H1 (cell line): Measurements from ENCODE around the gene FBXW5. TPM values are rescaled to one million over a fixed set of nuclear protein-coding genes. Genes with fewer than 3 reads are reported as not detected.

Experiments
- CTCF ChIA-PET: fragments of 300-600 bp; sonication (Branson Sonifier 250); formaldehyde crosslinking; loops from one replicate; lab custom pipeline; 2021; ENCODE audit not compliant: partially characterized antibody; lab: Charles Lee
- POLR2A ChIA-PET: fragments of 300-600 bp; sonication (Branson Sonifier 250); formaldehyde crosslinking; loops from one replicate; lab custom pipeline; 2021; ENCODE audit warnings: inconsistent platforms; ENCODE audit not compliant: partially characterized antibody; lab: Charles Lee
- DNase-seq, 2 experiments: peaks; one replicate each; pipeline versions ENCODE4 v3.0.0 to v3.0.0-alpha.2; 2010 to 2022; ENCODE audit warnings: low spot score in 2 of 2, low read depth in 1 of 2, mixed read lengths in 1 of 2
- FAIRE-seq: peaks from 2 replicates; lab custom pipeline; 2011; peaks lifted over from hg19 to GRCh38; lab: Jason Lieb, UNC
- H2AFZ ChIP-seq: 2 replicates; pipeline ENCODE4 v1.8.1; 2012; ENCODE audit warnings: low read length, inconsistent platforms
- H2AK5ac ChIP-seq: 2 replicates; pipeline ENCODE4 v1.6.1; 2013; ENCODE audit warnings: low read depth, low read length
- H2BK120ac ChIP-seq: replicated peaks from 2 replicates; pipeline ENCODE3; 2013; ENCODE audit warnings: low read depth, low read length, inconsistent platforms
- H2BK12ac ChIP-seq: 2 replicates; pipeline ENCODE4 v1.6.1; 2013; ENCODE audit warnings: low read depth, low read length
- H2BK15ac ChIP-seq: 2 replicates; pipeline ENCODE4 v1.6.1; 2013; ENCODE audit warnings: low read length
- H2BK20ac ChIP-seq: 2 replicates; pipeline ENCODE4 v1.6.1; 2013; ENCODE audit warnings: low read length
- H2BK5ac ChIP-seq: 2 replicates; pipeline ENCODE4 v1.6.1; 2013; ENCODE audit warnings: low read depth, low read length
- H3K14ac ChIP-seq: 2 replicates; pipeline ENCODE4 v1.6.1; 2013; ENCODE audit warnings: inconsistent platforms; ENCODE audit not compliant: insufficient read length
- H3K18ac ChIP-seq: 2 replicates; pipeline ENCODE4 v1.6.1; 2013; ENCODE audit warnings: low read length; ENCODE audit errors: extremely low read depth
- H3K23ac ChIP-seq: 2 replicates; pipeline ENCODE4 v1.6.1; 2013; ENCODE audit warnings: inconsistent platforms; ENCODE audit not compliant: insufficient read length
- H3K23me2 ChIP-seq: 2 replicates; pipeline ENCODE4 v1.6.1; 2013; ENCODE audit warnings: low read depth, low read length
- H3K27ac ChIP-seq: 2 replicates; pipeline ENCODE4 v1.6.1; 2011; ENCODE audit warnings: low read depth, low read length, inconsistent platforms
- H3K27me3 ChIP-seq, 4 experiments: replicated peaks in 1 of 4; 1 replicate in 1 of 4; 2 replicates in 3 of 4; pipeline versions ENCODE4 v1.6.1 to v1.8.1; 2011 to 2013; ENCODE audit warnings: low read length in 3 of 4, mild to moderate bottlenecking in 3 of 4, inconsistent platforms in 2 of 4, mixed read lengths in 2 of 4, moderate library complexity in 1 of 4; ENCODE audit not compliant: control insufficient read depth in 3 of 4, insufficient read depth in 3 of 4; ENCODE audit errors: extremely low read depth in 1 of 4
- H3K36me3 ChIP-seq, 4 experiments: 2 replicates each; pipeline versions ENCODE4 v1.6.1 to v1.8.1; 2011 to 2013; ENCODE audit warnings: mild to moderate bottlenecking in 4 of 4, low read length in 3 of 4, moderate library complexity in 2 of 4, control low read depth in 1 of 4, inconsistent platforms in 1 of 4; ENCODE audit not compliant: insufficient read depth in 4 of 4, control insufficient read depth in 2 of 4
- H3K4ac ChIP-seq: replicated peaks from 2 replicates; pipeline ENCODE3; 2013; ENCODE audit warnings: low read length, low read depth, mixed read lengths, inconsistent platforms; ENCODE audit not compliant: insufficient read length
- H3K4me1 ChIP-seq, 4 experiments: replicated peaks in 1 of 4; 1 replicate in 1 of 4; 2 replicates in 3 of 4; pipeline versions ENCODE4 v1.6.1 to v1.8.1; 2011 to 2013; ENCODE audit warnings: low read length in 3 of 4, inconsistent platforms in 2 of 4, mixed read lengths in 1 of 4; ENCODE audit not compliant: insufficient read depth in 4 of 4, control insufficient read depth in 3 of 4
- H3K4me2 ChIP-seq, 2 experiments: 2 replicates each; pipeline versions ENCODE4 v1.6.1 to v1.8.1; 2011 to 2013; ENCODE audit warnings: low read depth in 2 of 2, low read length in 2 of 2, control low read depth in 1 of 2, inconsistent platforms in 1 of 2, mild to moderate bottlenecking in 1 of 2; ENCODE audit not compliant: insufficient read depth in 1 of 2
- H3K4me3 ChIP-seq, 4 experiments: fragments of 200-600, 300-600 bp in 1 of 4; sonication (generic), shearing (Covaris generic), sonication (Bioruptor Twin) in 1 of 4; 2 replicates each; pipeline versions ENCODE4 v1.5.1 to v1.8.1; 2011 to 2016; ENCODE audit warnings: low read length in 4 of 4, low read depth in 3 of 4, control low read depth in 2 of 4, inconsistent platforms in 2 of 4, mild to moderate bottlenecking in 2 of 4, mixed read lengths in 1 of 4, moderate library complexity in 1 of 4; ENCODE audit not compliant: insufficient read depth in 2 of 4; ENCODE audit errors: extremely low read depth in 1 of 4
- H3K56ac ChIP-seq: replicated peaks from 2 replicates; pipeline ENCODE3; 2013; ENCODE audit warnings: low read depth, mild to moderate bottlenecking, mixed read lengths, low read length, inconsistent platforms; ENCODE audit not compliant: insufficient read length
- H3K79me1 ChIP-seq: 2 replicates; pipeline ENCODE4 v1.6.1; 2013; ENCODE audit warnings: low read depth, low read length, control low read depth
- H3K79me2 ChIP-seq, 2 experiments: 2 replicates each; pipeline versions ENCODE4 v1.6.1 to v1.8.1; 2012 to 2013; ENCODE audit warnings: low read length in 2 of 2, mild to moderate bottlenecking in 2 of 2, inconsistent platforms in 1 of 2; ENCODE audit not compliant: insufficient read depth in 2 of 2, control insufficient read depth in 1 of 2
- H3K9ac ChIP-seq, 4 experiments: replicated peaks in 1 of 4; 1 replicate in 1 of 4; 2 replicates in 3 of 4; pipeline versions ENCODE4 v1.6.1 to v1.8.1; 2011 to 2013; ENCODE audit warnings: low read depth in 3 of 4, low read length in 3 of 4, control low read depth in 2 of 4, mild to moderate bottlenecking in 2 of 4, moderate library complexity in 2 of 4, inconsistent platforms in 1 of 4; ENCODE audit errors: extremely low read depth in 1 of 4
- H3K9me3 ChIP-seq, 2 experiments: 2 replicates each; pipeline versions ENCODE4 v1.6.1 to v1.8.1; 2012 to 2013; ENCODE audit warnings: mild to moderate bottlenecking in 2 of 2, moderate library complexity in 2 of 2, control low read depth in 1 of 2, inconsistent platforms in 1 of 2, low read depth in 1 of 2, low read length in 1 of 2, mixed read lengths in 1 of 2; ENCODE audit not compliant: insufficient read depth in 2 of 2
- H4K20me1 ChIP-seq, 2 experiments: replicated peaks in 1 of 2; 2 replicates each; pipeline versions ENCODE3 to v1.8.1; 2011 to 2013; ENCODE audit warnings: inconsistent platforms in 2 of 2, low read length in 2 of 2, mild to moderate bottlenecking in 1 of 2; ENCODE audit not compliant: insufficient read depth in 2 of 2, control insufficient read depth in 1 of 2
- H4K5ac ChIP-seq: 2 replicates; pipeline ENCODE4 v1.6.1; 2013; ENCODE audit warnings: low read length, low read depth, mixed read lengths, inconsistent platforms; ENCODE audit not compliant: insufficient read length
- H4K8ac ChIP-seq: 2 replicates; pipeline ENCODE4 v1.8.0; 2013; ENCODE audit warnings: mild to moderate bottlenecking, moderate library complexity, low read length, inconsistent platforms; ENCODE audit not compliant: insufficient read depth; ENCODE audit errors: extremely low read depth
- H4K91ac ChIP-seq: replicated peaks from 2 replicates; pipeline ENCODE3; 2013; ENCODE audit warnings: low read length, mixed read lengths, inconsistent platforms; ENCODE audit not compliant: insufficient read length
- SRF ChIP-seq: IDR thresholded peaks from 2 replicates; pipeline ENCODE4 v1.6.1; 2011; ENCODE audit warnings: mild to moderate bottlenecking, low read depth, low read length, moderate library complexity
- WGBS, 2 experiments: shearing (Covaris generic) in 1 of 2; methylation state at CpG; one replicate each; pipeline versions ENCODE4 v1.1.6 to v1.1.7; 2013 to 2015; ENCODE audit warnings: low lambda C conversion rate in 2 of 2, mixed read lengths in 2 of 2, inconsistent platforms in 1 of 2, low coverage in 1 of 2, missing lambda C conversion rate in 1 of 2; ENCODE audit not compliant: insufficient replicate concordance in 2 of 2, insufficient coverage in 1 of 2, insufficient read length in 1 of 2; ENCODE audit errors: extremely low coverage in 1 of 2, missing lambda C conversion rate in 1 of 2; 5-methylcytosine and 5-hydroxymethylcytosine counted together
- polyA plus RNA-seq, 7 experiments: library from polyadenylated mRNA; depleted of rRNA in 3 of 7; stranded (reverse) in 5 of 7; unstranded in 2 of 7; fragments of >200 nt in 5 of 7; fragments of 200-250 nt in 2 of 7; gene quantifications; 1 replicate in 5 of 7; 2 replicates in 1 of 7; 4 replicates in 1 of 7; pipeline versions ENCODE4 v1.2.1 to v1.2.3, GENCODE V29; 2011 to 2013; ENCODE audit warnings: missing spikeins in 2 of 7, mixed read lengths in 2 of 7
- total RNA-seq: library from RNA; stranded (reverse); fragmentation: NEBNext Ultra II Directional; extraction: Animal tissue kit (Norgen Biotek cat#: 25700); gene quantifications from 2 replicates; pipeline ENCODE4 v1.2.1, GENCODE V29; 2021
- TF ChIP-seq, protein P1 (sequence below), 3 experiments: IDR thresholded peaks; 1 replicate in 2 of 3; 2 replicates in 1 of 3; pipeline versions ENCODE4 v1.5.1 to v1.6.1; 2011; ENCODE audit warnings: low read length in 3 of 3, mild to moderate bottlenecking in 3 of 3, inconsistent platforms in 2 of 3, low read depth in 1 of 3, moderate library complexity in 1 of 3; ENCODE audit not compliant: insufficient read depth in 1 of 3; ENCODE audit errors: control extremely low read depth in 1 of 3

The FBXW5 gene
- total and polyA plus RNA-seq, 2 of the 8 experiments (the other 6 are each of a cell fraction or from before 2014, with no cell fraction given), result 49.0 to 71.0 TPM

DNA sequence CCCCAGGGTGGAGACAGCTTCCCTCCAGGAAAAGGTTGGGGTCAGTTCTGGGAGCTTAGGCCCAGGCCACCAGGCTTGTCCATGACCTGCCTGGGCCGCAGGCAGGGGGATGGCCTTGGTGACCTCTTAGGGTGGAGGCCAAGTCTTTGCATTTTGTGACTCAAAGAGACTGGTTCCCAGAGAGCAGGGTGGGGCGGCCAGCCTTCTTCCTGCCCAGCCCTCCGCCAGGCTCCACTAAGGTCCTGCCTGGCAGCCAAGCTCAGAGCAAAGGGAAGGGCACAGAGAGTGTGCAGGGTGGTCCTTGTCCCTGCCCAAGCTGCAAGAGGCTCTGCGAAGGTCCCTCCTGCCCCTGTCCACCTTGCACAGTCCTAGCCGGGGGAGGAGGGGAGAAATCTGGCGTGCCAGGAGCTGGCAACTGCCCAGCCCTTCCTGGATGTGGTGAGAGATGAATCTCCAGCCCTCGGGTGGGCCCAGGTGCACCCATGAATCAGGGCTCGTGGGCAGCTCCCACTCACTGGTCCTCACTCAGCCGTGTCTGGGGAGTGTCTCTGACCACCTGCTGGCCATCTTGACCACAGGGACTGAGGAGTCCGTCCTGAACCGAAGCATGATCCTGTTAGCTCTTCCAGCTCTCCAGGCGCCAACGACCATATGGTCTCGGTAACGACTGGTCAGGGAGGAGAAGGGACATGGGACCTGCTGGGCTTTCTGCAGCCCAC, 30.4 kb upstream of the FBXW5 start:
- Histone ChIP-seq H3K23me2 (peaks cover 8% of the 10 kb centered on the region; the same call in 1 of the 2 replicates), H3K56ac (no peak overlapping the region), H2BK15ac (peak overlapping the region; percentile 3; the same call in 1 of the 2 replicates), H4K8ac (no peak overlapping the region), H2AK5ac (no peak overlapping the region; the same call in 1 of the 2 replicates), H2BK120ac (no peak overlapping the region), H2BK12ac (peak overlapping the region; percentile 60; the same call in 1 of the 2 replicates), H3K79me2 (no peaks in the 10 kb centered on the region), H3K27me3 (peaks cover 0 to 5% (median 2%) of the 10 kb centered on the region in 4 experiments; a peak in 2 of 7 replicates), H3K4me2 (no peak overlapping the region), H3K18ac (peak overlapping the region; percentile 32; the same call in 1 of the 2 replicates), H3K36me3 (no peaks in the 10 kb centered on the region), H4K5ac (no peak overlapping the region), H3K9ac (no peak overlapping the region), H3K4me3 (no peak overlapping the region), H2AFZ (no peak overlapping the region), H3K27ac (no peak overlapping the region), H2BK5ac (no peak overlapping the region), H3K23ac (no peak overlapping the region), H3K14ac (no peak overlapping the region), H4K20me1 (peaks cover 0 to 2% of the 10 kb centered on the region in 2 experiments), H3K4ac (no peak overlapping the region), H2BK20ac (no peak overlapping the region), H3K9me3 (no peaks in the 10 kb centered on the region), H3K79me1 (no peaks in the 10 kb centered on the region), H4K91ac (peak overlapping the region; percentile 40), H3K4me1 (peaks cover 0 to 12% (median 5%) of the 10 kb centered on the region in 4 experiments; a peak in 5 of 7 replicates)
- POLR2A ChIA-PET, result interaction anchor here (0.6 to 2.8 kb wide), 5 partner anchors 9 to 462 kb away, joined by 3 to 10 read pairs (median 3); partner anchors contain the start of gene CLIC3
- CTCF ChIA-PET, result interaction anchor here (0.6 to 5.6 kb wide), 37 partner anchors 10 to 209 kb away, joined by 3 to 45 read pairs (median 4); partner anchors contain the start of genes ABCA2, CLIC3, LCN12 and PAXX
- FAIRE-seq (no peak), DNase-seq (no peak)
- WGBS, 2 experiments, result 81% methylated on average over 13 of the region's 15 CpGs; no CpG with 5 or more reads in 1 of the 2 experiments
- no peak for TF ChIP-seq SRF
- TF ChIP-seq, protein P1, sequence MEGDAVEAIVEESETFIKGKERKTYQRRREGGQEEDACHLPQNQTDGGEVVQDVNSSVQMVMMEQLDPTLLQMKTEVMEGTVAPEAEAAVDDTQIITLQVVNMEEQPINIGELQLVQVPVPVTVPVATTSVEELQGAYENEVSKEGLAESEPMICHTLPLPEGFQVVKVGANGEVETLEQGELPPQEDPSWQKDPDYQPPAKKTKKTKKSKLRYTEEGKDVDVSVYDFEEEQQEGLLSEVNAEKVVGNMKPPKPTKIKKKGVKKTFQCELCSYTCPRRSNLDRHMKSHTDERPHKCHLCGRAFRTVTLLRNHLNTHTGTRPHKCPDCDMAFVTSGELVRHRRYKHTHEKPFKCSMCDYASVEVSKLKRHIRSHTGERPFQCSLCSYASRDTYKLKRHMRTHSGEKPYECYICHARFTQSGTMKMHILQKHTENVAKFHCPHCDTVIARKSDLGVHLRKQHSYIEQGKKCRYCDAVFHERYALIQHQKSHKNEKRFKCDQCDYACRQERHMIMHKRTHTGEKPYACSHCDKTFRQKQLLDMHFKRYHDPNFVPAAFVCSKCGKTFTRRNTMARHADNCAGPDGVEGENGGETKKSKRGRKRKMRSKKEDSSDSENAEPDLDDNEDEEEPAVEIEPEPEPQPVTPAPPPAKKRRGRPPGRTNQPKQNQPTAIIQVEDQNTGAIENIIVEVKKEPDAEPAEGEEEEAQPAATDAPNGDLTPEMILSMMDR (IDR thresholded peaks at IDR 0.05; ENCODE audit: control extremely low read depth in 1 of 3, insufficient read depth in 1 of 3, low read depth in 1 of 3, low read length in 3 of 3), result no peak
